Cardiac ventricle fibroblast (primary cell): Measurements from ENCODE around the gene ZNF787. TPM values are rescaled to one million over a fixed set of nuclear protein-coding genes. Genes with fewer than 3 reads are reported as not detected.

Source experiments
- total RNA-seq: library from RNA; depleted of rRNA; stranded (reverse); fragments of >200 nt; gene quantifications from 2 replicates; pipeline ENCODE4 v1.2.3, GENCODE V29; 2015

The ZNF787 gene
- 12.6 and 15.0 TPM in 2 replicates for total RNA-seq

DNA sequence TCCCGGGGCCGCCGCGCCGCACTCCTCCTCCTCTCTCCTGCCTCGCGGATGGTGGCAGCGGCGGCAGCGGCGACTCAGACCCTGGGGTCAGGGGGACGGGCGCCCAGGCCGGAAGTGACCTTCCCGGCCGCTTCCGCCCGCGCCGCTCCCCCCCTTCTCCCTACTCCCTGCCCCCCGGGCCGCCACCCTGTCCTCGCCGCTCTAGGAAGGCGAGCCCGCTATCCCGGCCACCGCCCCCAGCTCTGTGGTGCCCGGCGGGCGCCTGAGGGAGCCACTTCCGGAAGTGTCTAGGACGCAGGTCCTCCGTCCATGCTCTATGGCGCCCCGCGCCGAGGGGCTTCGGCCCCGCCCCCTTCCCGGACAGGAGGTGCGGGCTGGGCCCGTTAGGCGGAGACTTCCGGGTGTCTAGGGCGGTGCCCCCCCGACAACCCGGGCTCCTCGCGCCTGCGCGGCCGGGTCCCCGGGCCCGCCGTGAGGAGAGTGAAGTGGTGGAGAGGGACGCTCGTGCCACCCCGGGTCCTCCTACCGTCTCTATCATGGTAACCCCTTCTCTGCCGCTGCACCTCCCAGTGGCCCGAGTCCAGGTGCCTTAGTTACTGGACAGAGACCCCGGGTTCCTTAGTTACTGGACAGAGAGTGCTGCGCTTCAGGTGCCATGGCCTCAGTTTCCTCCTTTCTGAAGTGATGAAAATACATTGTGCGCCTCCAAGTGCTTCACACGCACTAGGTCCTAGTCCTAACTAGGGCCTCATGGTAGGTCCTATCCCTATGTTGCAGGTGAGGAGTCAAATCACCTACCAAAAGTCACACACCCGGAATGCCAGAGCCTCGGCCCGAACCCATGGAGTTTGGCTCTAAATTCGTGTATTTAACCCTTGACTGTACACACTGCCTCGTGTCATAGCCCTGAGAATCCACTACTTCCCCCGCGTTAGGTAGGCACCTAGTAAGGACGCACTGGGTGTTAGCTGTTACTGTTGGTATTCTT is at the start of gene ZNF787:
ZNF787 (minus strand) TSS at position 116 of the 988 bp plus-strand sequence. CDS start 18,078 bp downstream, outside the sequence.

DNA sequence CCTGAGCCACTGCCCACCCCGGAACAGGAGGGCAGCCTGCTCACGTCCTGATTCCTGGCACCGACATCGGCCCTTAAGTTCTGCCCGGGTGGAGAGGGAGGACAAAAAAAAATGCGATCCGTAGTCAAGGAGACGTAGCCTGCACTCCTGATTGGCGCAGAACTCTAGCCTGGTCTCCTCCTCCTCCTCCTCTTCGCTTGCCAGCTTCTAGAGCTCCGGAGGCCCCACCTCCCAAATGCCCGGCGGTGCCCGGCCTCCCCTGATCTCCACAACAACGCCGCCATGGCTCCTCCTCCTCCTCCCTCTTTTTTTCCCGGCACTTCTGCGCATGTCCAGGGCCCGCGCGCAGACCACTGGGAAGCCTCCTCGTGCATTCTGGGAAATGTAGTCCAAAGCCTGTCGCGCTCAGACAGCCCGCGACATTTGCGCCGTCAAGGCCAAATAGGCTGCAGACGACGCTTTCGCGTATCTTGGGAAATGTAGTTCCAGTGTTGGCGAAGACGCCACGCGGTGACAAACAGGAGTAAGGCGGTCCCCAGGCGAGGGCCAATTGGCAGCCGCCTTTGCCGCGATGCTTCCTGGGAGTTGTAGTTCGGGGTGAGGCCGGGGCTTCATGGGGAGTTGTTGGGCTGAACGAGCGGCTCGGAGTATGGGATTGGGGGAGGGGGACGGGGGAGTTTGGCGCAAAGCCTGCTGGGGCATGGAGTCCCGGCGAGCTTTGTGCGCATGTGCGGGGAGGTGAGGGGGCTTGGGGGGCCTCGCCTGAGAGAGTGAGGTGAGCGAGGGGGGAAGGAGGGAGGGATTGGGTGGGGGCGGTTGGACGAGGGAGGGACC is 19.7 kb upstream of the ZNF787 start, which contains the start of gene ZNF444:
ZNF444 (plus strand) TSS at position 705 of the 834 bp plus-strand sequence. CDS start 5,625 bp downstream, outside the sequence.

Other genes starting within 250 kb of the ZNF787 start
- not detected in 2 replicates for gene NLRP13, start 189.0 kb downstream of the ZNF787 start, total RNA-seq
- gene NLRP8, start 173.5 kb downstream of the ZNF787 start, total RNA-seq = not detected in 2 replicates
- gene NLRP5, start 134.5 kb downstream of the ZNF787 start, total RNA-seq = not detected in 2 replicates
- 19.9 and 28.7 TPM in 2 replicates for gene ZNF444, start 20.0 kb upstream of the ZNF787 start, total RNA-seq
- gene GALP, start 54.7 kb upstream of the ZNF787 start, total RNA-seq = not detected in 2 replicates
- not detected in 2 replicates for gene ZSCAN5B, start 76.5 kb upstream of the ZNF787 start, total RNA-seq
- gene ZSCAN5C, start 81.0 kb upstream of the ZNF787 start, total RNA-seq = not detected in 2 replicates
- gene EDDM13, start 151.5 kb upstream of the ZNF787 start, total RNA-seq = not detected in 2 replicates
- 2.8 and 3.5 TPM in 2 replicates for gene ZSCAN5A, start 193.5 kb upstream of the ZNF787 start, total RNA-seq